Type B pancreatic cell (in vitro differentiated cells): ENCODE results near the gene HAGH. TPM values are rescaled to one million over a fixed set of nuclear protein-coding genes. Genes with fewer than 3 reads are reported as not detected.

ENCODE experiments used
- DNase-seq: peaks from one replicate; pipeline ENCODE4 v3.0.0; 2021; ENCODE audit warnings: mixed read lengths; ENCODE audit not compliant: unreplicated experiment; ENCODE audit errors: extremely low spot score
- H3K27ac Mint-ChIP-seq: 2 replicates; pipeline ENCODE4 v1.8.0; 2021; ENCODE audit warnings: mild to moderate bottlenecking, mixed read lengths
- H3K27me3 Mint-ChIP-seq: 2 replicates; pipeline ENCODE4 v1.8.0; 2021; ENCODE audit warnings: mixed read lengths
- H3K36me3 Mint-ChIP-seq: 2 replicates; pipeline ENCODE4 v1.8.0; 2021; ENCODE audit warnings: mixed read lengths
- H3K4me1 Mint-ChIP-seq: one replicate; pipeline ENCODE4 v1.8.0; 2021; ENCODE audit warnings: mixed read lengths; ENCODE audit not compliant: unreplicated experiment
- H3K4me3 Mint-ChIP-seq: 2 replicates; pipeline ENCODE4 v1.8.0; 2021; ENCODE audit warnings: mild to moderate bottlenecking, mixed read lengths
- H3K9me3 Mint-ChIP-seq: 2 replicates; pipeline ENCODE4 v1.8.0; 2021; ENCODE audit warnings: mixed read lengths
- total RNA-seq: library from RNA; stranded (reverse); gene quantifications from 2 replicates; pipeline ENCODE4 v1.2.1, GENCODE V29; 2021; ENCODE audit warnings: low replicate concordance
- TF ChIP-seq, protein P1 (sequence below): fragments of 200-600 bp; sonication (generic); conservative IDR thresholded peaks from 2 replicates; pipeline ENCODE4 v1.5.0; 2021; ENCODE audit warnings: antibody characterized with exemption, mild to moderate bottlenecking

The HAGH gene
- total RNA-seq, 1 donor from 2014 or later = 36.7 TPM

DNA sequence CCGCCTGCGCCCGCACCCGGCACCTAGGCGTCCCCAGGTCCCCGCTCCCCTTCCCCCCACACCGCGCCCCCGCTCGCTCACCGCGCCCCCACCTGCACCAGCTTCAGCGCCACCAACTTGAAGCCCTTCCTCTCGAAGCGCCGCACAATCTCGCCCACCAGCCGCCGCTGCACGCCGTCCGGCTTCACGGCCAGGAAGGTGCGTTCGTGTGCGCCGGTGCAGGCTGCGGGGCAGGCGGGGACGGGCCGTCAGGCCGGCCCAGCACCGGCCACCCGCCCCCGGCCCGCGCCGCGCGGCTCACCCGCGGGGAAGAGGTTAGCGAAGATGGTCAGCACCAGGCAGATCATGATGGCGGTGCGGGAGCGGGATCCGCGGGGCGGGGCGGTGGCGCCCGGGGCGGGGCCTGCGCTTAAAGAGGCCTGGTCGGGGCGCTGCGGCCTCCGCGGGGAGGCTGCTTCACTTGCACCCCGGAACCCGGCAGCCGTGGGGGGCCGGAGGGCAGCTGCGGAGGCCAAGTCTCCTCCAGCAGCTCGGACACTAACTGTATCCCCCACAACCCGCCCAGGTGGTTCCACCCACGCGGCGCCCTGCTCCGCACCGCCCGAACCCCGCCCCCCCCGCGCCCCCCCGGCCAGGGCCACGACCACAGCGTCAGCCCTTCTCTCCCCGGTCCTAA lies 55.3 kb downstream of the HAGH start, which contains the start of gene NME3:
TSS of gene NME3 (minus strand) at position 356 of the 676 bp plus-strand sequence. CDS start at position 347, 9 bp downstream.
- Mint-ChIP-seq H3K4me1 (no peaks in the 10 kb centered on the region), H3K27ac (peak within 1 kb of the TSS; percentile 95), H3K36me3 (peaks cover 4% of the 10 kb centered on the region), H3K9me3 (no peaks in the 10 kb centered on the region), H3K27me3 (no peaks in the 10 kb centered on the region), H3K4me3 (peak within 1 kb of the TSS; percentile 99)
- DNase-seq = no peak
- TF ChIP-seq, protein P1, sequence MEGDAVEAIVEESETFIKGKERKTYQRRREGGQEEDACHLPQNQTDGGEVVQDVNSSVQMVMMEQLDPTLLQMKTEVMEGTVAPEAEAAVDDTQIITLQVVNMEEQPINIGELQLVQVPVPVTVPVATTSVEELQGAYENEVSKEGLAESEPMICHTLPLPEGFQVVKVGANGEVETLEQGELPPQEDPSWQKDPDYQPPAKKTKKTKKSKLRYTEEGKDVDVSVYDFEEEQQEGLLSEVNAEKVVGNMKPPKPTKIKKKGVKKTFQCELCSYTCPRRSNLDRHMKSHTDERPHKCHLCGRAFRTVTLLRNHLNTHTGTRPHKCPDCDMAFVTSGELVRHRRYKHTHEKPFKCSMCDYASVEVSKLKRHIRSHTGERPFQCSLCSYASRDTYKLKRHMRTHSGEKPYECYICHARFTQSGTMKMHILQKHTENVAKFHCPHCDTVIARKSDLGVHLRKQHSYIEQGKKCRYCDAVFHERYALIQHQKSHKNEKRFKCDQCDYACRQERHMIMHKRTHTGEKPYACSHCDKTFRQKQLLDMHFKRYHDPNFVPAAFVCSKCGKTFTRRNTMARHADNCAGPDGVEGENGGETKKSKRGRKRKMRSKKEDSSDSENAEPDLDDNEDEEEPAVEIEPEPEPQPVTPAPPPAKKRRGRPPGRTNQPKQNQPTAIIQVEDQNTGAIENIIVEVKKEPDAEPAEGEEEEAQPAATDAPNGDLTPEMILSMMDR = no peak

GRCh38 chr16:1770328-1771187 lies 56.1 kb downstream of the HAGH start:
- peaks cover 4% of the 10 kb centered on the region for H3K36me3 Mint-ChIP-seq
- no peak for DNase-seq
- no peaks in the 10 kb centered on the region for H3K9me3 Mint-ChIP-seq
- H3K4me3 Mint-ChIP-seq = peak overlapping the region; percentile 86
- TF ChIP-seq, protein P1 = no peak
- H3K27me3 Mint-ChIP-seq = no peaks in the 10 kb centered on the region
- H3K4me1 Mint-ChIP-seq = no peaks in the 10 kb centered on the region
- H3K27ac Mint-ChIP-seq = peak overlapping the region; percentile 67

GRCh38 chr16:1769402-1770300 lies 57.0 kb downstream of the HAGH start:
- Mint-ChIP-seq H3K36me3 (peaks cover 4% of the 10 kb centered on the region), H3K4me1 (no peaks in the 10 kb centered on the region), H3K9me3 (no peaks in the 10 kb centered on the region), H3K4me3 (peak overlapping the region; percentile 86), H3K27me3 (no peaks in the 10 kb centered on the region), H3K27ac (peak overlapping the region; percentile 67)
- DNase-seq = no peak
- TF ChIP-seq, protein P1 = no peak

DNA sequence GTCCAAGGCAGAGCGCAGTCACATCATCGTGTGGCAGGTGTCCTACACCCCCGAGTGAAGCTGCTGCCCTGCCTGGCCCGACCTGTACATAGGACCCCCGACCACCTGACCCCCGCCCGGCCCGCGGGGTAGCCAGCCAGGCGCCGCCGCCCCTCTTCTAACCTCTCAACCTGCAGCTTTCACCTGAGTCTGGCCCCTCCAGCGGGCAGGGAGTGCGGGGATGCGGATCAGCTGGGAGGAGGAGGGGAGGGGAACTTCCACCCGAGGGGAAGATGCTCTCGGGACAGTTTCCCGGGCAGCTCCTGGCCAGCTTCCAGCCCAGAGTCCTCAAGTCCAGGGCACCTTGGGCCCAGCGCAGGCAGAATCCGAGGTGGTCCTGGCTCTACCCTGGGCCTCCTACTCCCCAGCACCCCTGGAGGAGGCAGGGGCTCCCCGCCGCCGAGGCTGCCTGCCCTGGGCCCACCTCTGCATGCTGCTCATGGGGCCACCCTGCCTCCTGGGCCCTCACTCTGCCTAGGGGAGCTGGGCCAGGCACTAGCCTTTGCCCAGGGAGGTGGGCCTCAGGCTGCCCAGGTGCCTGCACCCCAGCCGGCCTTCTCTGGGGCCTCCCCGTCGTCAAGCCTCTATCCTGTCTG lies 57.7 kb downstream of the HAGH start:
- TF ChIP-seq, protein P1 = no peak
- H3K27ac Mint-ChIP-seq = no peak overlapping the region
- H3K4me3 Mint-ChIP-seq = no peak overlapping the region
- DNase-seq = no peak
- H3K4me1 Mint-ChIP-seq = no peaks in the 10 kb centered on the region
- peaks cover 4% of the 10 kb centered on the region for H3K36me3 Mint-ChIP-seq
- H3K27me3 Mint-ChIP-seq = no peaks in the 10 kb centered on the region
- H3K9me3 Mint-ChIP-seq = no peaks in the 10 kb centered on the region
